ENCODE measurements around the gene KCNIP1. TPM values are rescaled to one million over a fixed set of nuclear protein-coding genes. Genes with fewer than 3 reads are reported as not detected.

The KCNIP1 gene
- total RNA-seq, 2 experiments from 2014 or later, result not detected

DNA sequence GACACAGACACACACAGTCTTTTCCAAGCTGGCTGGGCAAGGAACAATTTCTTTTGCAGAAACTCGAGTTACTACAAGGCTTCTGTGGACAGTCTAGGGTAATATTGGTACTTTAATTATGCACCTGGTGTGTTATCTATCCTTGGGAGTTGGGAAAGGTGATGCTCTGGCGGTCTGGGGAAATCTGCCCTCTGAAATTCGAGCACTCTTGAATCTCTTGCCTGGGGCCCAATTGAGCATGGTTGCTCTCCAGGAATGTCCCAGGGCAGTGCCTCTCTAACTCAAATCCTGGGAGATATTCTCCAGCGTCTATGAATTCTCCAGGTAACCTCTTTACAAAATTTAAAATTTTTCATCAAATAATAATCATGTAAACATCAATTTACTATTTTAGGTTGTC lies 69.3 kb downstream of the KCNIP1 start:
- ChIA-PET CTCF (no interaction called here), POLR2A (no interaction called here)
- no peak for DNase-seq
- Mint-ChIP-seq H3K4me3 (no peak overlapping the region), H3K9me3 (peaks cover 8% of the 10 kb centered on the region), H3K27me3 (peaks cover 53% of the 10 kb centered on the region), H3K4me1 (peaks cover 11% of the 10 kb centered on the region), H3K27ac (no peak overlapping the region), H3K36me3 (ENCODE audit: low read depth) (no peaks in the 10 kb centered on the region)

DNA sequence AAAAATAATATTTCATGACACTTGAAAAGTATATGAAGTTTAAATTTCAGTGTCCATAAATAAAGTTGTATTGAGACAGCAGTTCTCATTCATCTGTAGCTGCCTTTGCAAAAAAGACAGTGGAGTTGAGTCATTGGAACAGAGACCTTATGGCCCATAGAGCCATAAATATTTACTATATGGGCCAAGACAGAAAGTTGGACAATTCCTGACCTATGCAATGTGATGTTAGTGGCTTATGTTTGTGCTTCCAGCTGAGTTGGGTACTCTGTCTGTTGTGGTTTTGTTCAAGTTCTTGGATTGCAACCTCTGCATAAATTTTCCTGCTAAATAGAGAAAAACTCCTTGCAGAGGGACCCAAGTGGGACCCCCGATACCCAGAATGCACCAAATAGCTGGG lies 69.8 kb downstream of the KCNIP1 start:
- Mint-ChIP-seq H3K9me3 (peaks cover 14% of the 10 kb centered on the region), H3K27ac (no peak overlapping the region), H3K27me3 (peaks cover 58% of the 10 kb centered on the region), H3K36me3 (ENCODE audit: low read depth) (no peaks in the 10 kb centered on the region), H3K4me3 (no peak overlapping the region), H3K4me1 (peaks cover 11% of the 10 kb centered on the region)
- ChIA-PET POLR2A (no interaction called here), CTCF (interaction anchor here (1.2 kb wide), 1 partner anchor 10 kb away, joined by 3 read pairs; no protein-coding TSS in a partner anchor)
- DNase-seq, result no peak

DNA sequence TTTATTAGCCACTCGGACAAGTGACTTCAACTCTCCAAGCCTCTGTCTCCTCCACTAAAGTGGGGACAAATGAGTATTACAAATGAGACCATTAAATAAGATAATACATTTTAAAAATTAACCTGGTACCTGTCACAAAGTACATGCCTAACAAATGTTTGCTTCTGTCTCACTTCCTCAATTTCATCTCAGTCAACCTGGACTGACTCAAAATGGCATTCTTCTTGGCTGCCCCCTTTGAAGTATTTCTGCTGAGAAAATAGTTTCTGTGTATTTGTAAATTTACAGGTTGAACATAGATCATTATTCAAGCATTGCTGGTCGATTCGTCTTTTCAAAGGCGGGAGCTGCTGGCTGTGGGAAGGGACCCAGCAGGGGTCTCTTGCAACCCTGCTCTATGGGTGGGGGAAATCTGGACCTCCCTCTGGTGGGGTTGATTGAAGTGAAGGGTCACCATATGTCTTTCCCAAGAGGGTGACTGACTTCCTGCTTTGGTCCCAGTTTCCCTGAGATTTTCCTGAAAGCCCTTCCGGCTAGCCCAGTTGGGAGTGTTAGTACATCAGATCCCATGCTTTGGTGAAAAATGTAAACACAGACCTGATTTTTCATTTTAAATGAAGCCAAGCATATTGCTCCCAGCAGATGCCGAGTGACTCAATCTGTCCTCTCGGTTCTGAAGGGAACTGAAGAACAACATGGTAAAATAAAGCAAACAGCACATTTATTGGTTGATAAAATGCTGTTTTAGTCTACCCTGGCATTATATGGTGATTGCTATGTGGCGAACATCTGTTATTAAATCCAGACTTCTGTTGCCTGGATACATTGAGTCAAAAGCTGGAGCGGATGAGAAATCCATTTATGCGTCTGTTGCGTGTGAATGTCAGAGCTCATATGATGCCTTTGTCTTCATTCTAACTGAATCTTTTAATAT lies 73.0 kb downstream of the KCNIP1 start:
- ChIA-PET POLR2A (no interaction called here), CTCF (interaction anchor here (0.6 kb wide), 1 partner anchor 14 kb away, joined by 3 read pairs; no protein-coding TSS in a partner anchor)
- H3K27ac Mint-ChIP-seq, result no peak overlapping the region
- H3K4me1 Mint-ChIP-seq, result peaks cover 9% of the 10 kb centered on the region
- H3K4me3 Mint-ChIP-seq, result no peak overlapping the region
- H3K9me3 Mint-ChIP-seq, result peaks cover 17% of the 10 kb centered on the region
- no peaks in the 10 kb centered on the region for H3K36me3 Mint-ChIP-seq (ENCODE audit: low read depth)
- DNase-seq, result no peak
- H3K27me3 Mint-ChIP-seq, result peaks cover 46% of the 10 kb centered on the region

DNA sequence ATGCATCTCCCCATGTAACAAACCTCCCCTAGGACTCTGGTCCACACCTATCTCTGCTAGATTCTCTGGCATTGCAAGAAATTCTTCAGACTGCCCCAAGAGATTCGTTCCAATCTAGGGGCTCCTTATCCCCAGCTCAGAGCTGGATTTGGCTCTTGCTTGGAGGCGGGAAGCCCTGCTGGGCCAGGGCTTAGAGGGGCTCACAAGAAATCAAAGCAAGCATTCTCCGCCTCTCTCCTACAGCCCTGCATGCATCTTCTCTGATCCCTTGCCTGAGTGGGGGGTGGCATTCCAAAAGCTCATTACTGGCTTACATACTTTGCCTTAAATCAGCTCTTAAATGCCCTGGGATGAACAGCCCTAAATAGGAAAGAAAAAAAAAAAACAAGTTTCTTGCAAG lies 75.8 kb downstream of the KCNIP1 start:
- Mint-ChIP-seq H3K27ac (no peak overlapping the region), H3K4me1 (no peaks in the 10 kb centered on the region), H3K36me3 (ENCODE audit: low read depth) (no peaks in the 10 kb centered on the region), H3K27me3 (peaks cover 39% of the 10 kb centered on the region), H3K9me3 (peaks cover 17% of the 10 kb centered on the region), H3K4me3 (no peak overlapping the region)
- DNase-seq, result no peak
- POLR2A ChIA-PET, result no interaction called here
- CTCF ChIA-PET, result no interaction called here

DNA sequence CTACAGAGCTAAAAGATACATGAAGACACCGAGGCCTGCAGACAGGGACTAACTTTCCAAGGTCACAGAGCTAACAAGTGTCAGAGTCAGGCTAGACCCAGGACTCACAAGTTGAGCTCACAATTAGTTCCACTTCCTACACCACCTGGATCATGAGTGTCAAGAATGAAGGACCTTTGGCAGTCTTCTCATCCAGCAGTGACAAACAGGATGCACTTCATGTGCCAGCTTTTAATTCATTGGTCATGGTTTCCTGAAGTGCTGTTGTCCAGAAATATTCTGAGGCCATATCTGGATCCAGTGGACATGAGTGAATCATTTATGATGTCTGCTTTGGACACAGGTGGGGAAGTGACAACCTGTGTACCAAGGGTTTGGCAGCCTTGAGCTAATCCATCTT lies 77.4 kb downstream of the KCNIP1 start:
- Mint-ChIP-seq H3K4me1 (no peaks in the 10 kb centered on the region), H3K9me3 (peaks cover 14% of the 10 kb centered on the region), H3K27me3 (peaks cover 31% of the 10 kb centered on the region), H3K36me3 (ENCODE audit: low read depth) (no peaks in the 10 kb centered on the region), H3K4me3 (no peak overlapping the region), H3K27ac (no peak overlapping the region)
- ChIA-PET POLR2A (no interaction called here), CTCF (no interaction called here)
- no peak for DNase-seq

DNA sequence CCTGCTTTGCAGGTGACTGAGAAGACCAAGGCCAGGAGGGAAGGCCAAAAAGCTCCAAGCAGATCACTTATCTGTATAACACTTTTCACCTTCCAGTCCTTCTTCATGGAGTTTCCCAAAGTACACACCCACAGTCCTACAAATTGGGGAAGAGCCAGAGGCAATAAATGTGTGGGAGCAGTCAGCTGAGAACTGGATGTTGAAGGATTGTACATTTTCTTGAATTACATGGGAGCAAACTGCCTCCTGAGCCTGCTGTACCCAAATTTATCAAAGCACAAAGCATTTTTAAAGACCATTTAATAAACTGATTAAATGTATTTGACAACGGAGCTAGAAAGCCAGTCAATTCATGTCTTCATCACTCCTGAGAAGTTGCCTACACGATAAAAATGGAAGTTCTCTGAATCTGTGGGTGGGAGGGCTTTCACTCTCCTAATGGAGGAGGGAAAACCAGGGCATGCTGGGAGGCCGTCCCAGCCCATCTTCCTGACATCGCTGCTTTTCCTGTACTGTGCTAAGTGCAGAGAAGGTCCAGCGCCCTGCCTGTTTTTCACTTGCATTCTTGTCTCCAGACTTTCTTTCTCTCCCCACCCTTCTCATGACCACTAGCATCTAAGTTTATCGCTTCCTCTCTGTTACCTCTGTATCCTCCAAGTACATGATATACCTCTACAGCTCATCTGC lies 79.0 kb downstream of the KCNIP1 start:
- H3K4me3 Mint-ChIP-seq, result no peak overlapping the region
- H3K27ac Mint-ChIP-seq, result no peak overlapping the region
- peaks cover 27% of the 10 kb centered on the region for H3K27me3 Mint-ChIP-seq
- H3K4me1 Mint-ChIP-seq, result no peaks in the 10 kb centered on the region
- POLR2A ChIA-PET, result no interaction called here
- CTCF ChIA-PET, result interaction anchor here (0.7 kb wide), 1 partner anchor 9 kb away, joined by 3 read pairs; no protein-coding TSS in a partner anchor
- DNase-seq, result no peak
- peaks cover 11% of the 10 kb centered on the region for H3K9me3 Mint-ChIP-seq
- no peaks in the 10 kb centered on the region for H3K36me3 Mint-ChIP-seq (ENCODE audit: low read depth)

DNA sequence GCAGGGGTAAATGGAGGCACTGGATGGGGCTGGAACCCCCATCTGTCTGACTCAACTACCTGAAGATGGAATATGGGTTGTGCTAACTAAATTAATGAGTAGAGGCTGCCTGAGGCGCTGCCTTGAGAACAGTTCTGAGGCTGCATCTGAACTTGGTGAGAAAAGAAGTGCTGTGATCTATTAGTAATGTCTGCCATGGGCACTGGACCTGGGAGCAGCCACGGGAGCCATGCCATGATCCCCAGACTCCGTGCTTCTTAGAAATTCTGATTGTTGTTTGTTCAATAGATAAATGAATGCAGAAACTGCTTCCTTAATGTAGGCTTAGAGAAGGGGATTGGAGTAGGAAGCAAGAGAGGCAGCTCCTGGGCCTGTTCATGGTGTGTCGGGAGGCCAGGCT lies 80.2 kb downstream of the KCNIP1 start:
- Mint-ChIP-seq H3K4me1 (no peaks in the 10 kb centered on the region), H3K9me3 (no peaks in the 10 kb centered on the region), H3K4me3 (no peak overlapping the region), H3K36me3 (ENCODE audit: low read depth) (no peaks in the 10 kb centered on the region), H3K27me3 (peaks cover 17% of the 10 kb centered on the region), H3K27ac (no peak overlapping the region)
- ChIA-PET POLR2A (no interaction called here), CTCF (interaction anchor here (0.7 to 0.8 kb wide), 2 partner anchors 10 to 13 kb away, joined by 3 read pairs; no protein-coding TSS in a partner anchor)
- no peak for DNase-seq

DNA sequence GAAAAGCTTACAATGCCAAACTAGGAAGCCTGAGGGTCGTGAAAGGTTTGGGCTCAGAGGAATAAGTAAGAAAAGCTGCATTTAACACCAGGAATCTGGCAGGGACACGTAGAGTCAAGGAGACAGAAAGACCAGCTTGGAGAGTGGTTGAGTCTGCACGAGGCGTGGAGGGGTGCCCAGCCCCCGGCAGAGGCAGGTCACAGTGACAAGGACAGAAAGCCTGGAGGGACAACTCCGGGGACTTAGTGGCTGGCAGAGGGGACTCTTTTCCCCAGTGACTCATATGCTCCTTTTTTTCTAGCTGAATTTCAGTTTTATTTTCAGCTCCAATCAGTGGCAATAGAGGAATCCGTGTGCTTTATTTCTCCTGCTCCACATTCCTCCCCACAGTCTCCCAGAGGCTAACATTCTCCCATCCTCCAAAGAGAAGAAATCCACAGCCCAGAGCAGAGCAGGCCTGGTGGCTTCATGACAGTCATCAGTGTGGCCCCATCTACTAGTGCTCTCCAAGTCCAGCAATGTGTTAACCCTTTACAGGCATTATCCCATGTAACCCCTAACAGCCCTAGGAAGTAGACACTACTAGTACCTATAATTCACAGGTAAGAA lies 80.7 kb downstream of the KCNIP1 start:
- Mint-ChIP-seq H3K9me3 (no peaks in the 10 kb centered on the region), H3K27ac (no peak overlapping the region), H3K27me3 (peaks cover 17% of the 10 kb centered on the region), H3K4me1 (no peaks in the 10 kb centered on the region), H3K36me3 (ENCODE audit: low read depth) (no peaks in the 10 kb centered on the region), H3K4me3 (no peak overlapping the region)
- ChIA-PET CTCF (no interaction called here), POLR2A (no interaction called here)
- DNase-seq, result no peak

DNA sequence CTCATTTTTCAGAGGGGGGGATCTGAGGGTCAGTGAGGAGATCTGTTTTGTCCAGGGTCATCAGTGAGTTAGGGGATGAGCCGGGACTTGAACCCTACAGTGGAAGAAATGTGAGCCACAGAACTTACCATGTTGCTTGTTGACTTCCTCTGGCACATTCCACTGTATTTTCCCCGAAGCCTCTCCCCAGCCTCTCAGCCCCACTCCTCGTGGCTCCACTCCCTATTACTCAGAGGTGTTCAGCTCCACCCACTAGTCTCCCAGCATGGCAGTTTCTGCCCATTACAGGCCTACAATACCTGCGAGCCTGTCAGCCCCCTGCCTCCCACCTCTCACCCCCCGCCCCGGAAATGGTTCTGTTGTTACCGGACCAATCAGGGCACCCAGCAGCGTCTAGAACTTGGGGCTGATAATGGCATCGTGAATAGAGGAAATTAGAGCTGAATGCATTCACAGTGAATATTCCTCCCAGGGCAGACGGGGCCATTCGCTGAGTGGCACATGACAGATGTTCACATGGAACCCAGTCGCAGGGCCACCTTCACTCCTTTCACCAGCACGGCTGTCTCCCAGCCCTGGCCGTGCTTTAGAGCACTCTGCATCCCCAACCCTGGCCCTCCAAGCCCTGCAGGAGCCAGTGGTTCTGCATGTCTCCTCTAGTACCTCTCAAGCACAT lies 81.6 kb downstream of the KCNIP1 start:
- Mint-ChIP-seq H3K4me1 (no peaks in the 10 kb centered on the region), H3K27me3 (peaks cover 17% of the 10 kb centered on the region), H3K9me3 (no peaks in the 10 kb centered on the region), H3K4me3 (no peak overlapping the region), H3K36me3 (ENCODE audit: low read depth) (no peaks in the 10 kb centered on the region), H3K27ac (no peak overlapping the region)
- CTCF ChIA-PET, result no interaction called here
- DNase-seq, result no peak
- POLR2A ChIA-PET, result no interaction called here

DNA sequence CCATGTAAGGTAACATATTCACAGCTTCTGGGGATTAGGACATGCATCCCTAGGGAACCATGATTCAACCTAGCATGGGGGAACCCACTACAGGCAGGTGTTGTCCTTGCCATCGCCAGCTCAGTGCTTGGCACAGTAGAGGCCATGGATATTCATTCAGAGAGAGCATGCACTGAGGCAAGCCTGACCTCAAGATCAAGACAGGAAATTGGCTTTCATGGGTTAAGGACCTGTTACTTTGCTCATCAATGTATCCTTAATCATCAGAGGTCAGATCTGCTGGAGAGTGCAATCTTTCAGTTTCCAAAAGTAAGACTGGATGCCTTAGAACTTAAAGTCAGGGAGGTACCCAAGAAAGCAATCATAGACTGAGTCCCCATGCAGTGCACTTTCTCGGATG lies 84.0 kb downstream of the KCNIP1 start:
- Mint-ChIP-seq H3K27me3 (peaks cover 15% of the 10 kb centered on the region), H3K9me3 (no peaks in the 10 kb centered on the region), H3K4me3 (no peak overlapping the region), H3K36me3 (ENCODE audit: low read depth) (no peaks in the 10 kb centered on the region), H3K27ac (no peak overlapping the region), H3K4me1 (no peaks in the 10 kb centered on the region)
- POLR2A ChIA-PET, result no interaction called here
- no peak for DNase-seq
- CTCF ChIA-PET, result no interaction called here

DNA sequence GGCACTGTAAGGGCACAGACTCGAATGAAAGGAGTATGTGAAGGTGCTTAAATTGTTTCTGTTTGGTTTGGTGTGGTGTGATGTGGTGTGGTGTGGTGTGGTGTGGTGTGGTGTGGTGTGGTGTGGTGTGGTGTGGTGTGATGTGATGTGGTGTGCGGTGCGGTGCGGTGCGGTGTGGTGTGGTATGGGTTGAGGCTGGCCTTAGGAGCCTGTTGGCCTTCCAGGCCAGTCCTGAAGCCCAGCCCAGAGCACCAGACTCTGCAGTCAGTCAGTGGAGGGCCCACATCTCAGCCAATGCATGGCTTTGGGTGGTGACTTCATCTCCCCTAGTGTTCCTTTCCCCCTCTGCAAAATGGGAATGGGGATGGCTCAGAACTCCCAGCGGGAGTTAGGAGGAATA lies 85.8 kb downstream of the KCNIP1 start:
- Mint-ChIP-seq H3K27ac (no peak overlapping the region), H3K36me3 (ENCODE audit: low read depth) (no peaks in the 10 kb centered on the region), H3K4me3 (no peak overlapping the region), H3K9me3 (no peaks in the 10 kb centered on the region), H3K4me1 (no peaks in the 10 kb centered on the region), H3K27me3 (peaks cover 11% of the 10 kb centered on the region)
- ChIA-PET POLR2A (no interaction called here), CTCF (no interaction called here)
- DNase-seq, result no peak

DNA sequence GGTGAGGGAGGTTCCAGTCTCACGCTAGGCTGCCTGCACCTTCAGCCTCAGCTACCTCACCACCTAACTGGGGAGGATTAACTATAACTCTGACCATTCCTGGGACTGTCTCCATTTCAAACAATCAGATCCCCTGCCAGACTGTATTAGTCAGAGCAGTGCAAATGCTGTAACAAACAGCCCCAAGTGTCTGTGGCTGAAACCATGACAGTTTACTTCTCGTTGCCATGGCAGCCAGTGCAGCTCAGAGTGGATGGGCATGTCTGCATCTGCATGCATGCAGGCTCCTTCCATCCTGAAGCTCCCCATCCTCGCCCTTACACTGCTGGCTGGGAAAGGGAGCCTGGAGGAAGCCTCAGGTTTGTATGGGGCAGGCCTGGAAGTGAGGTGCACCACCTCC lies 86.7 kb downstream of the KCNIP1 start:
- CTCF ChIA-PET, result no interaction called here
- Mint-ChIP-seq H3K27me3 (peaks cover 11% of the 10 kb centered on the region), H3K4me1 (no peaks in the 10 kb centered on the region)

DNA sequence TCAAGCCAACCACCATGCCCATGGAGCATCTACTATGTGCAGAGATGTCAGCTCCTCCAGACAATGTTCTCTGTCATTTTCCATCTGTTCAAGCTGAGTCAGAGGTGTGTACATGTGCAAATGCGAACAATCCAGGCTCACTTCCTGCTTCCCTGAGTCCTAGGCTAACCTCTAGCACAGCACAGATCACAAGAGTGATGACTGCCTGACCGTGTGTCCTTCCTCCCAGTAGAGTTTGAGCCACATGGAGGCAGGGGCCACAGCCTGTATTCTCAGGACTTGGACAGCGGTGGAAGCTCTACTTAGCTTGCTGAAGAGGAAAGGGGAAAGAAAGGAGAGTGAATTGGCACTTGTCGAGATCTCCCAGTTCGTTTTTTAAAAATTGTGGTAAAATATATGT lies 87.2 kb downstream of the KCNIP1 start:
- DNase-seq, result no peak
- ChIA-PET CTCF (interaction anchor here (1.6 kb wide), 1 partner anchor 10 kb away, joined by 4 read pairs; no protein-coding TSS in a partner anchor), POLR2A (no interaction called here)
- Mint-ChIP-seq H3K36me3 (ENCODE audit: low read depth) (no peaks in the 10 kb centered on the region), H3K27me3 (peaks cover 11% of the 10 kb centered on the region), H3K27ac (no peak overlapping the region), H3K9me3 (no peaks in the 10 kb centered on the region), H3K4me1 (no peaks in the 10 kb centered on the region), H3K4me3 (no peak overlapping the region)

More for the DNA sequence above, 86.7 kb downstream of the KCNIP1 start:
- Mint-ChIP-seq H3K4me3 (no peak overlapping the region), H3K9me3 (no peaks in the 10 kb centered on the region), H3K36me3 (ENCODE audit: low read depth) (no peaks in the 10 kb centered on the region), H3K27ac (no peak overlapping the region)
- no peak for DNase-seq
- POLR2A ChIA-PET, result no interaction called here

Data from activated CD4-positive, alpha-beta T cell treated with anti-CD3 and anti-CD28 coated beads, Interleukin-2, amount 10 ng/mL, durations not matched to agents 7 days and 5 days (primary cell).